Activated CD4-positive, alpha-beta T cell treated with anti-CD3 and anti-CD28 coated beads for 4 hours (primary cell): ENCODE results near the gene PRKAG3.
"Not testable (repeated sequence)": the region's sequence is repeated elsewhere in the genome, so short reads cannot be mapped to it uniquely, and the experiment has no call there.

Source experiments
- DNase-seq, 2 donors: peaks; one replicate each; pipeline ENCODE4 v3.0.0-alpha.2; 2020

PRKAG3 gene

GRCh38 chr2:218861645-218862318, 30.2 kb upstream of the PRKAG3 start:
- DNase-seq = no peak

DNA sequence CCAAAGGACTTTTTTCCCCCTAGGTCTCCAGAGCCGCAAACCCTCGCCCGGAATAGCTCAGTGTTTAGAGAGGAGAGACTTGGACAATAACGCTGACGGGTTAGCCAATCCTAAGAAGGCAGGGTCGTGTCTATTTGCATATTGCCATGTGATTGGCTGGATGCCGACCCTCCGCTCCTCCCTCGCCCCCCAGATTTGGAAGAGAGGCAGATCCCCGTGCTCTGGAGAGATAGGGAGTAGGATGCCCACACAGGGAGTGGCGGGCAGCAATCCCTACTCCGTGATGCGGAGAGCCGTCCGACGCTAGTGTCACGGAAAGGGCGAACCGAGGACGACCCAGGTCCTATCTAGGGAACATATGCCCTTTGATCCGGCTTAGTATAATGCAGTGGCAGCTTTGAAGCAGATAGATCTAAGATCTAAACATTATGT, 29.4 kb upstream of the PRKAG3 start:
- no peak for DNase-seq

- DNase-seq = no peak
Observed at GRCh38 chr2:218859988-218860831, 28.6 kb upstream of the PRKAG3 start.

- no peak for DNase-seq
Observed at GRCh38 chr2:218859556-218859987, 28.0 kb upstream of the PRKAG3 start, which contains the start of gene WNT6. Gene WNT6, plus strand, starts transcription at chr2:218859805. Its CDS starts 233 bp downstream, at chr2:218860038.

DNA sequence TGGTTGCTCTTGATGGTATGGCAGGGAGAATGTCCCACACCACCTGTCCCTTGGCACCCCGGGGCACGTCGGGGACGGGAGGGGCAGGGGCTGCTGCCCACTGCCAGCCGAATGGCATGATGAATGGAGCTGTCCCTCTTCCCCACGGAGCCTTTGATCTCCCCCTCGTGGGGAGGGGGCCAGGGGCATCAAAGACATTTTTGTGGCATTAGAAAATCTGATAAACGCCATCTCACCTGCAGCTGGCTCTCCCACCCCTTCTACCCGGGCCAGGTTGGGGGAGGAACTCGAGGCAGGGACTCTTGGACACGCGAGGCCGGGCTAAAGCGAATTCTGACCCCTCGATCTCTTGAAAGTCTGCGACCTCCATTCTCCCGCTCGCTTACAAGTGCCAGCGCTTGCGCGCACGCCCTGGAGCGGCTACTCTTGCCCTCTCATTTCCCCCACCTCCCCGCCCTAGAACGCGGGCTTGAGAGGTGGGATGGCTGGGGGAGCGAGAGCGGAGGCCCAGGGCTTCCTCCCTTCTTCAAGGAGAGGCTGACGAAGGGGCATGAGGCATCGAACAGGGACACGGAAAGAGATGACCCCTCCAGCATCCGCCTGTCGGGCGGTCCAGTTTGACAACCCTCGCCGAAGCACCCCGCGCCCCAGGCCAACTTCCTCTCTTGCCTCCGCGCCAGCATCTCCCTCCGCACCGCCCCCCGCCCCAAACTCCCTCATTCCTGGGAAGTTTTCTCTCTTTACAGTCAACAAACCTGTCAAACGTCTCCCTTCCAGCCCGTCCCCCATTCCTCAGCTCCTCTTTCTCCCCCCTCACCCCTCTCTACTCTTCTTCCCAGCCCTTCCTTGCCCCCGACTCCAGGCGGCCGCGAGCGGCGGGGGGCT, 27.3 kb upstream of the PRKAG3 start:
- DNase-seq = no peak

- DNase-seq = no peak
Observed at GRCh38 chr2:218858138-218858445, 26.5 kb upstream of the PRKAG3 start.

- no peak for DNase-seq
Observed at GRCh38 chr2:218857371-218858137, 26.0 kb upstream of the PRKAG3 start.

GRCh38 chr2:218856896-218857243, 25.3 kb upstream of the PRKAG3 start:
- DNase-seq = no peak

GRCh38 chr2:218856167-218856895, 24.7 kb upstream of the PRKAG3 start:
- DNase-seq = no peak

DNA sequence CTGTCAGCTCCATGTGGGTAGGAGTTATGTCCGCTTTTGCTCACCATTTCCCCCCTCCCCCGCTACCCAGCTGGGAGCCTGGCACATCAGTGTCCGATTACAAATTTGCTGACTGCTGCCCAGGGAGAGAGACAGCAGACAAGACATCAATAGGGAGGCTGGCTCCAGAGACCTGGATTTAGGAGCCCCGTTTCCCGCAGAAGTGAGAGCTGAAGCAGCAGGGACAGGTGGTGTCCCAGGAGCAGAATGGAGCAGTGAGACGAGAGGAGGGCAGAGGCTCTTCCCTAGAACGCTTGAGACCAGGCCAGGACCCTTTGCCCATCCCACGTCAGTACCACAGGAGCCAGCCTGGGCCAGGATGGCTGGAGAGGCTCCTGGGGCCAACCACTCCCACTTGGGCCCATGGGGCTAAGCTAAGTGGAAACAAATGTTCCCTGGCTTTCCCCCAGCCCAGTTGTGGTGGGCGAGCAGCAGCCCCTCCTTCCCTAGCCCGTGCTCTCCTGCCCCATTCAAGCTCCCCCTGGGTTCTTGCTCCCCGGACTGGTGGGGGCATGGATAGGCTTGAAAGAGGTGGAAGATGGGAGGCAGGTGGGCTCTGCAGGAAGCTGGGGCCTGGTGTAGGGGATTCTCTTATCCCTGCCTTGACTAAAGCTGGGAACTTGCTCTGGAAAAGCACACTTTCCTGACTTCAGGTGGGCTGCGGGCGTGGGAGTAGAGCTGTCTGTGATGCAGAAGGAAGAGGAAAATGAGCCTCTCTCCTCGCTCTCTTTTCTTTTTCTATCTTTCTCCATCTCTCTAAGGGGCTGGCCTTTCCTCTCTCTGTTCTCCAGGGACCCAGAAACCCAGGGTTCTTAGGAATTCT, 23.9 kb upstream of the PRKAG3 start:
- no peak for DNase-seq

GRCh38 chr2:218854860-218855259, 23.3 kb upstream of the PRKAG3 start:
- DNase-seq = no peak

DNA sequence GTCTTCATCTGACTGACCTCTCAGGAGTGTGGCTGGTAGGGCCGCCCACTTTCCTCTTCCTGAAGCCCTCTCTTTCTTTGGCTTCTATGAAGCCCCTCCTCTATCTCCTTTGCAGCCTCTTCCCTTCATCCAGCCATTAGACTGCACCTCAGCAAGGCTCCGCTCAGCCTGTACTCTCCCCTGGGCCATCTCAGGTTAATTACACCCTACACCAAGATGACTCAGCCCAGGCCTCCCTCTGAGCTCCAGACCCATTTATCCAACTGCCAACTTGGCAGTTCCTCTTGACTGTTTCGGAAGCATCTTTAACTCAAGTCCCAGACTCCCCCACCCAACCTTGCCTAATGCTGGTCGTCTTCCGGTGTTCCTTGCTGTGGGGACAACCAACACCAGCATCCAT, 22.2 kb upstream of the PRKAG3 start:
- DNase-seq = no peak

DNA sequence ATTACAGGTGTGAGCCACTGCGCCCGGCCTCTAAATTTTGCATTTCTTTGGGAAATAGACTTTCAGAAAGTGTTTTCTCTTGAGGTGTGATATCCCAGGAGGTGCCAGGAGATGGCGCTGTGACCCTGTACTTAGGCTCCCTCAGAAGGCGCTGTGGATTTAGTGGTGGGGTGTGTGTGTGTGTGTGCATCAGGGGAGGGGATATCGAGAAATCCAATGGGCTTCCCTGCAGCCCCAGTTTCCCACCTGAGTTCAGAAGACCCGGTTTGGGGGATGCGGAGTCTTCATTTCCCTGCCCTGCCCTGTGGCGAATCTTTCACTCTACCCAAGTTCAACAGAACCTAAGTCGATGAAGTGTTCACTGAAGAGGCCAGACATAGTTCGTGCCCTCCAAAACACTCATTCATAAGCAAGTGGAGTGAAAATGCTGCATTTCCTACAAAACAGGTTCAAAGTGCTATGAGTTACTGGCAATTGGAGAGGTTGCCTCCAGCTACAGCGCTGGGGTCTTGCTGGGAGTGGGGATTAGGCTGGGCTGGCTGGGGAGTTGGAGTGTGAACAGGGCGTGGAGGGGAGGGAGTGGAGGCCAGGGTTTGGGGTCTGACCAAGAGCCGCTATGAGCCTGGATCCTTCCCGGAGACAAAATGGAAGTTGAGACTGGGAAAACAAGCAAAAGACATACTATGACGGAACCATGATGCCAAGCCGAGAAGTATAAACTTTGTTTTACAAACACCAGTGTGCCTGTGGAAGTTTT, 21.5 kb upstream of the PRKAG3 start:
- peak; percentile 62 to 66 for DNase-seq

DNA sequence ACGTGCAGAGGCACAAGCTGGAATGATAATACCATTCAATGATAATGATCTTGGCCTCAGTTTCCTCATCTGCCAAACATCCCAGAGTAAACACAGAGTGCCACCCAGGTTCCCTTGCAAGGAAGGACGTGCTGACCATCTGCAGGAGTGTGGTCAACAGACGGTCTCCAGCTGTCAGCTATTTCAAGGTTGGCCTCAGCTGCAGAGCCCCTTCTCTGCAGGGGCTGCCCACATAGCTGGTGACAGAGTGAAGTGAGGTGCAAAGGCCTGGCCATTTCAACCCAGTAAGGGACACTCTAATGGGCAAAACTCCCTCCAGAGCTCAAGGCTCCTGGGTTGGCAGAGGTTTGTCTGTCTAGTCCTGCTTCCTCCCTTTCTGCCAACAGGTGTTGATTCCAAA, 19.7 kb upstream of the PRKAG3 start:
- no peak for DNase-seq

- no peak for DNase-seq
Observed at GRCh38 chr2:218850796-218851195, 19.2 kb upstream of the PRKAG3 start.

- no peak for DNase-seq
Observed at GRCh38 chr2:218849721-218850120, 18.1 kb upstream of the PRKAG3 start.

DNA sequence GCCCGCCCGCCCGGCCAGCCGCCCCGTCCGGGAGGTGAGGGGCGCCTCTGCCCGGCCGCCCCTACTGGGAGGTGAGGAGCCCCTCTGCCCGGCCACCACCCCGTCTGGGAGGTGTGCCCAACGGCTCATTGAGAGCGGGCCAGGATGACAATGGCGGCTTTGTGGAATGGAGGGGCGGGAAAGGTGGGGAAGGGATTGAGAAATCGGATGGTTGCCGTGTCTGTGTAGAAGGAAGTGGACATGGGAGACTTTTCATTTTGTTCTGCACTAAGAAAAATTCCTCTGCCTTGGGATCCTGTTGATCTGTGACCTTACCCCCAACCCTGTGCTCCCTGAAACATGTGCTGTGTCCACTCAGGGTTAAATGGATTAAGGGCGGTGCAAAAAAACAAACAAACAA, 15.4 kb upstream of the PRKAG3 start:
- DNase-seq = not testable (repeated sequence)

GRCh38 chr2:218844334-218844733, 12.7 kb upstream of the PRKAG3 start:
- DNase-seq = not testable (repeated sequence)

- no peak for DNase-seq
Observed at GRCh38 chr2:218839888-218840287, 8.3 kb upstream of the PRKAG3 start.

- no peak for DNase-seq
Observed at GRCh38 chr2:218839430-218839829, 7.8 kb upstream of the PRKAG3 start.
